GM12878 (cell line): Measurements from ENCODE around the gene SPATA46.

Experiments
- DPF2 ChIP-seq: fragments of 450-650 bp; IDR thresholded peaks from 2 replicates; pipeline ENCODE4 v1.6.1; 2017; ENCODE audit warnings: mild to moderate bottlenecking
- HCFC1 ChIP-seq: fragments of 150-350 bp; IDR thresholded peaks from 2 replicates; pipeline ENCODE4 v1.6.1; 2014; ENCODE audit warnings: low read length
- MXI1 ChIP-seq: fragments of 150-350 bp; IDR thresholded peaks from 2 replicates; pipeline ENCODE4 v1.6.1; 2011; ENCODE audit warnings: low read depth, mild to moderate bottlenecking, inconsistent platforms, low read length, improper control_type of control experiment
- NBN ChIP-seq: fragments of 450-650 bp; IDR thresholded peaks from 2 replicates; pipeline ENCODE4 v1.6.1; 2016
- POLR2A ChIP-seq: IDR thresholded peaks from 2 replicates; pipeline ENCODE4 v1.6.1; 2011; ENCODE audit warnings: low read depth, mild to moderate bottlenecking, low read length
- POU2F2 ChIP-seq: IDR thresholded peaks from 3 replicates; pipeline ENCODE4 v1.6.1; 2011; ENCODE audit warnings: low read depth, mild to moderate bottlenecking, low read length, borderline replicate concordance
- SUZ12 ChIP-seq: fragments of 200-600 bp; sonication (generic); IDR thresholded peaks from one replicate; pipeline ENCODE4 v1.6.1; 2018; ENCODE audit warnings: antibody characterized with exemption, mild to moderate bottlenecking; ENCODE audit not compliant: unreplicated experiment
- TF ChIP-seq, protein P1 (sequence below), 3 experiments: IDR thresholded peaks in 2 of 3; conservative IDR thresholded peaks in 1 of 3; 2 replicates each; pipeline ENCODE4 v1.5.1; 2011; ENCODE audit warnings: low read depth in 3 of 3, low read length in 3 of 3, mild to moderate bottlenecking in 3 of 3, control low read depth in 2 of 3, moderate library complexity in 2 of 3, inconsistent platforms in 1 of 3, mixed read lengths in 1 of 3; ENCODE audit not compliant: control insufficient read depth in 2 of 3, insufficient read depth in 1 of 3; ENCODE audit errors: extremely low read depth in 1 of 3

DNA sequence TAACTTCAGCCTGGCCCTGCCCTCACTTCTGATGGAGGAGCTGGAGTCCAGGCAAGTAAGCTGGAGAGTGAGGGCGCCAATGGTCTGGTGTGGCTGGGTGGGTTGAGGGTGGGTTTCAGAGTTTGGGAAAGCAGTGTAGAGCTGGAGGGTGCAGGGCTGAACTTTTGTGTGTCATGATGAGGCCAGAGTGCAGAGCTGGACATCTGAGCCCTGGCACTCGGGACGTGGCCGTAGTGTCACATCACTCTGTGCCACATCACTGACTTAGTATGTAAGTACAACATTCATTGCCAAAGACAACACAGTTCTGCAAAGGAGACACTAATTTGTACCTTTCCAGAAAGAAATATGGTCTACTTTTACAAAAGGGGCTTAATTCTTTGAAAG is 15.8 kb downstream of the SPATA46 start:
- TF ChIP-seq, protein P1, sequence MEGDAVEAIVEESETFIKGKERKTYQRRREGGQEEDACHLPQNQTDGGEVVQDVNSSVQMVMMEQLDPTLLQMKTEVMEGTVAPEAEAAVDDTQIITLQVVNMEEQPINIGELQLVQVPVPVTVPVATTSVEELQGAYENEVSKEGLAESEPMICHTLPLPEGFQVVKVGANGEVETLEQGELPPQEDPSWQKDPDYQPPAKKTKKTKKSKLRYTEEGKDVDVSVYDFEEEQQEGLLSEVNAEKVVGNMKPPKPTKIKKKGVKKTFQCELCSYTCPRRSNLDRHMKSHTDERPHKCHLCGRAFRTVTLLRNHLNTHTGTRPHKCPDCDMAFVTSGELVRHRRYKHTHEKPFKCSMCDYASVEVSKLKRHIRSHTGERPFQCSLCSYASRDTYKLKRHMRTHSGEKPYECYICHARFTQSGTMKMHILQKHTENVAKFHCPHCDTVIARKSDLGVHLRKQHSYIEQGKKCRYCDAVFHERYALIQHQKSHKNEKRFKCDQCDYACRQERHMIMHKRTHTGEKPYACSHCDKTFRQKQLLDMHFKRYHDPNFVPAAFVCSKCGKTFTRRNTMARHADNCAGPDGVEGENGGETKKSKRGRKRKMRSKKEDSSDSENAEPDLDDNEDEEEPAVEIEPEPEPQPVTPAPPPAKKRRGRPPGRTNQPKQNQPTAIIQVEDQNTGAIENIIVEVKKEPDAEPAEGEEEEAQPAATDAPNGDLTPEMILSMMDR (IDR thresholded peaks at IDR 0.05 in 2 of 3, conservative IDR thresholded peaks at IDR 0.05 in 1 of 3; ENCODE audit: control insufficient read depth in 2 of 3, extremely low read depth in 1 of 3, insufficient read depth in 1 of 3, low read depth in 3 of 3, low read length in 3 of 3) = no peak
- TF ChIP-seq DPF2 (no peak), POU2F2 (no peak), SUZ12 (no peak), POLR2A (no peak), HCFC1 (no peak), MXI1 (no peak), NBN (no peak)
